OCI-LY1 (cell line): ENCODE results near the gene UPF1.

Experiments
- EZH2 ChIP-seq: fragments of 200-600 bp; sonication (generic), shearing (Covaris generic); IDR thresholded peaks from 2 replicates; pipeline ENCODE4 v1.8.0; 2017; ENCODE audit warnings: borderline replicate concordance, mixed run types, mild to moderate bottlenecking, antibody characterized with exemption, low read length, moderate library complexity, mixed read lengths
- TF ChIP-seq, protein P1 (sequence below): fragments of 200-600 bp; sonication (generic), shearing (Covaris generic); IDR thresholded peaks from 2 replicates; pipeline ENCODE4 v1.5.1; 2017; ENCODE audit warnings: mild to moderate bottlenecking, antibody characterized with exemption, low read length, moderate library complexity, mixed read lengths

- TF ChIP-seq, protein P1, sequence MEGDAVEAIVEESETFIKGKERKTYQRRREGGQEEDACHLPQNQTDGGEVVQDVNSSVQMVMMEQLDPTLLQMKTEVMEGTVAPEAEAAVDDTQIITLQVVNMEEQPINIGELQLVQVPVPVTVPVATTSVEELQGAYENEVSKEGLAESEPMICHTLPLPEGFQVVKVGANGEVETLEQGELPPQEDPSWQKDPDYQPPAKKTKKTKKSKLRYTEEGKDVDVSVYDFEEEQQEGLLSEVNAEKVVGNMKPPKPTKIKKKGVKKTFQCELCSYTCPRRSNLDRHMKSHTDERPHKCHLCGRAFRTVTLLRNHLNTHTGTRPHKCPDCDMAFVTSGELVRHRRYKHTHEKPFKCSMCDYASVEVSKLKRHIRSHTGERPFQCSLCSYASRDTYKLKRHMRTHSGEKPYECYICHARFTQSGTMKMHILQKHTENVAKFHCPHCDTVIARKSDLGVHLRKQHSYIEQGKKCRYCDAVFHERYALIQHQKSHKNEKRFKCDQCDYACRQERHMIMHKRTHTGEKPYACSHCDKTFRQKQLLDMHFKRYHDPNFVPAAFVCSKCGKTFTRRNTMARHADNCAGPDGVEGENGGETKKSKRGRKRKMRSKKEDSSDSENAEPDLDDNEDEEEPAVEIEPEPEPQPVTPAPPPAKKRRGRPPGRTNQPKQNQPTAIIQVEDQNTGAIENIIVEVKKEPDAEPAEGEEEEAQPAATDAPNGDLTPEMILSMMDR: no peak
- no peak for TF ChIP-seq EZH2
Measured at GRCh38 chr19:18783958-18784785, 47.6 kb upstream of the UPF1 start.
